WERI-Rb-1 (cell line): ENCODE results near the gene NKX2-3.
A peak's percentile ranks its signal among the peaks of the same experiment; 100 is the strongest.

Experiments
- DNase-seq: peaks from one replicate; pipeline ENCODE4 v3.0.0-alpha.2; 2020
- H3K27ac ChIP-seq: fragments of 250-450 bp; sonication (Bioruptor Pico); 2 replicates; pipeline ENCODE4 v1.5.1; 2020; ENCODE audit warnings: mild to moderate bottlenecking, moderate library complexity
- H3K27me3 ChIP-seq: fragments of 250-450 bp; sonication (Bioruptor Pico); 2 replicates; pipeline ENCODE4 v1.5.1; 2021; ENCODE audit warnings: mild to moderate bottlenecking, low read depth, moderate library complexity; ENCODE audit not compliant: insufficient read depth, severe bottlenecking
- H3K36me3 ChIP-seq: fragments of 250-450 bp; sonication (Bioruptor Pico); 2 replicates; pipeline ENCODE4 v1.5.1; 2020; ENCODE audit warnings: mild to moderate bottlenecking, moderate library complexity
- H3K4me3 ChIP-seq: 2 replicates; pipeline ENCODE4 v1.5.1; 2011; ENCODE audit warnings: low read depth, mild to moderate bottlenecking, control low read depth, low read length
- H3K9me3 ChIP-seq: fragments of 250-450 bp; sonication (Bioruptor Pico); 2 replicates; pipeline ENCODE4 v1.5.1; 2021; ENCODE audit warnings: mild to moderate bottlenecking, moderate library complexity; ENCODE audit not compliant: severe bottlenecking
- CTCF ChIP-seq: IDR thresholded peaks from 2 replicates; pipeline ENCODE4 v1.5.1; 2011; ENCODE audit warnings: low read depth, mild to moderate bottlenecking, control low read depth, inconsistent platforms, low read length

The NKX2-3 gene

GRCh38 chr10:99537989-99538917 lies 5.5 kb downstream of the NKX2-3 start:
- no peaks in the 10 kb centered on the region for H3K9me3 ChIP-seq
- DNase-seq: no peak
- no peak overlapping the region for H3K4me3 ChIP-seq
- no peaks in the 10 kb centered on the region for H3K36me3 ChIP-seq
- no peak overlapping the region for H3K27ac ChIP-seq
- H3K27me3 ChIP-seq: peaks cover 20% of the 10 kb centered on the region
- no peak for TF ChIP-seq CTCF

GRCh38 chr10:99539120-99539519 lies 6.4 kb downstream of the NKX2-3 start:
- no peaks in the 10 kb centered on the region for H3K9me3 ChIP-seq
- H3K27ac ChIP-seq: no peak overlapping the region
- TF ChIP-seq CTCF: no peak
- DNase-seq: no peak
- no peaks in the 10 kb centered on the region for H3K36me3 ChIP-seq
- H3K27me3 ChIP-seq: peaks cover 20% of the 10 kb centered on the region
- H3K4me3 ChIP-seq: no peak overlapping the region

GRCh38 chr10:99539820-99540219 lies 7.1 kb downstream of the NKX2-3 start:
- Histone ChIP-seq H3K27me3 (peaks cover 20% of the 10 kb centered on the region), H3K4me3 (no peak overlapping the region), H3K27ac (no peak overlapping the region), H3K36me3 (no peaks in the 10 kb centered on the region), H3K9me3 (no peaks in the 10 kb centered on the region)
- DNase-seq: no peak
- no peak for TF ChIP-seq CTCF

GRCh38 chr10:99540306-99540656 lies 7.5 kb downstream of the NKX2-3 start:
- no peak for DNase-seq
- H3K4me3 ChIP-seq: peak overlapping the region; percentile 54

GRCh38 chr10:99540657-99541531 lies 8.2 kb downstream of the NKX2-3 start:
- Histone ChIP-seq H3K27ac (no peak overlapping the region), H3K27me3 (peaks cover 20% of the 10 kb centered on the region), H3K4me3 (peak overlapping the region; percentile 54), H3K9me3 (no peaks in the 10 kb centered on the region), H3K36me3 (no peaks in the 10 kb centered on the region)
- peak; percentile 72 for DNase-seq
- no peak for TF ChIP-seq CTCF

More at GRCh38 chr10:99540306-99540656, 7.5 kb downstream of the NKX2-3 start:
- Histone ChIP-seq H3K27ac (no peak overlapping the region), H3K27me3 (peaks cover 20% of the 10 kb centered on the region), H3K36me3 (no peaks in the 10 kb centered on the region), H3K9me3 (no peaks in the 10 kb centered on the region)
- no peak for TF ChIP-seq CTCF
